ENCODE measurements around the gene CRNN. TPM values are rescaled to one million over a fixed set of nuclear protein-coding genes. Genes with fewer than 3 reads are reported as not detected.

CRNN gene
- total RNA-seq, result not detected in 2 replicates

GRCh38 chr1:152413909-152414308 is at the start of gene CRNN:
CRNN (minus strand) TSS chr1:152414263; CDS start chr1:152412233, 2,030 bp downstream.

DNA sequence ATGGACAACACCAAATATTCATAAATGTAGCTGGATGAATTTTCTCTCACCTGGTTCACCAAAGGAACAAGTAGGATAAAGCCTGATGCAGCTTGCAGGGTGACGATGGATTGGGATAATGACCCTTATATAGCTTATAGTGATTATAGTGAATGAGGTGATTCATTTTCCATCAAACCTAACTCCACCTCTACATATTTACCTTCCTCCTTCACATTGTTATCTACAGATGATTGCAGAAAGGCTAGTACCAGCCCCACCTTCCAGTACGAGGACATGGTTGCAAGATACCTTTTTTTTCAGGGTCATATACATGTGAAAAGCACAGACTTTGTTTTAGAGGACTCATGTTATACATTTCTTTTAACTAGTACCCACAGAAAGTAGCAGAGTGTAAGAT is 54.2 kb downstream of the CRNN start, which contains the start of gene FLG2:
FLG2 (minus strand) TSS at position 101 of the 400 bp plus-strand sequence. CDS start 1,122 bp downstream, outside the sequence.

Other genes with a start within 250 kb of the CRNN start
- not detected in 2 replicates for gene HRNR, start 190.1 kb downstream of the CRNN start, total RNA-seq
- gene FLG, start 89.0 kb downstream of the CRNN start, total RNA-seq, result not detected in 2 replicates
- gene FLG2, start 54.3 kb downstream of the CRNN start, total RNA-seq, result not detected in 2 replicates
- not detected in 2 replicates for gene LCE5A, start 96.5 kb upstream of the CRNN start, total RNA-seq
- gene CRCT1, start 100.2 kb upstream of the CRNN start, total RNA-seq, result not detected in 2 replicates
- gene LCE3E, start 152.5 kb upstream of the CRNN start, total RNA-seq, result not detected in 2 replicates
- not detected in 2 replicates for gene LCE3D, start 166.3 kb upstream of the CRNN start, total RNA-seq
- gene LCE3C, start 186.0 kb upstream of the CRNN start, total RNA-seq, result not detected in 2 replicates
- gene LCE3B, start 199.5 kb upstream of the CRNN start, total RNA-seq, result not detected in 2 replicates
- gene LCE3A, start 208.8 kb upstream of the CRNN start, total RNA-seq, result not detected in 2 replicates
- not detected in 2 replicates for gene LCE2D, start 249.1 kb upstream of the CRNN start, total RNA-seq